ENCODE data around the gene AUP1.
A peak's percentile ranks its signal among the peaks of the same experiment; 100 is the strongest.

The AUP1 gene

GRCh38 chr2:74512744-74513604 lies 16.5 kb downstream of the AUP1 start:
- no peak for DNase-seq

GRCh38 chr2:74511104-74511989 lies 18.2 kb downstream of the AUP1 start:
- no peak for DNase-seq

GRCh38 chr2:74510272-74510671 lies 19.2 kb downstream of the AUP1 start:
- DNase-seq: no peak

GRCh38 chr2:74507926-74508520 lies 21.5 kb downstream of the AUP1 start:
- no peak for DNase-seq

- DNase-seq: peak; percentile 99
Observed at GRCh38 chr2:74507145-74507925, 22.2 kb downstream of the AUP1 start, which contains the start of gene PCGF1. Gene PCGF1, minus strand, starts transcription at chr2:74507695. Its CDS starts 27 bp downstream, at chr2:74507668.

GRCh38 chr2:74505448-74506246 lies 23.9 kb downstream of the AUP1 start:
- DNase-seq: no peak

- no peak for DNase-seq
Observed at GRCh38 chr2:74504591-74504990, 24.9 kb downstream of the AUP1 start.

GRCh38 chr2:74503506-74504475 lies 25.7 kb downstream of the AUP1 start:
- no peak for DNase-seq

- DNase-seq: peak; percentile 78
Observed at GRCh38 chr2:74502720-74503505, 26.6 kb downstream of the AUP1 start.

- no peak for DNase-seq
Observed at GRCh38 chr2:74502147-74502719, 27.3 kb downstream of the AUP1 start.

- DNase-seq: no peak
Observed at GRCh38 chr2:74501335-74502071, 28.0 kb downstream of the AUP1 start.

- no peak for DNase-seq
Observed at GRCh38 chr2:74500578-74500946, 28.9 kb downstream of the AUP1 start.

- no peak for DNase-seq
Observed at GRCh38 chr2:74499940-74500577, 29.4 kb downstream of the AUP1 start.

- DNase-seq: peak; percentile 35
Observed at GRCh38 chr2:74499267-74499939, 30.1 kb downstream of the AUP1 start, which contains the start of gene LBX2. Gene LBX2, minus strand, starts transcription at chr2:74499603. Its CDS starts 66 bp downstream, at chr2:74499537.

GRCh38 chr2:74498500-74499266 lies 30.8 kb downstream of the AUP1 start:
- DNase-seq: peak; percentile 60

- DNase-seq: peak; percentile 29
Observed at GRCh38 chr2:74497777-74498499, 31.6 kb downstream of the AUP1 start.

Data from activated CD4-positive, alpha-beta T cell treated with anti-CD3 and anti-CD28 coated beads, Interleukin-2, amount 50 U/mL, for 16 hours (primary cell).